ENCODE data around the gene ZNF665.

- TF ChIP-seq CTCF (IDR thresholded peaks at IDR 0.05; ENCODE audit: poor library complexity, severe bottlenecking) (no peak), POLR2AphosphoS5 (IDR thresholded peaks at IDR 0.05) (no peak), REST (IDR thresholded peaks at IDR 0.05; ENCODE audit: borderline replicate concordance) (no peak), TAF1 (IDR thresholded peaks at IDR 0.05; ENCODE audit: low read depth) (no peak), RAD21 (conservative IDR thresholded peaks at IDR 0.05) (no peak)
These were observed 44.1 kb upstream of the ZNF665 start for GRCh38 chr19:53237114-53237777.
